GM19239 (cell line): ENCODE results near the gene CWC27.
"Not testable (repeated sequence)": the region's sequence is repeated elsewhere in the genome, so short reads cannot be mapped to it uniquely, and the experiment has no call there.

ENCODE experiments used
- DNase-seq: peaks from one replicate; pipeline ENCODE4 v3.0.0; 2011; ENCODE audit warnings: low spot score; ENCODE audit not compliant: insufficient read length
- FAIRE-seq: peaks from 2 replicates; lab custom pipeline; 2011; peaks lifted over from hg19 to GRCh38; lab: Jason Lieb, UNC

CWC27 gene

GRCh38 chr5:64786372-64786771 is 17.6 kb downstream of the CWC27 start:
- FAIRE-seq (no peak), DNase-seq (no peak)

- no peak for DNase-seq
- no peak for FAIRE-seq
These were observed 19.4 kb downstream of the CWC27 start for GRCh38 chr5:64788156-64788555.

- DNase-seq (no peak), FAIRE-seq (no peak)
These were observed 20.7 kb downstream of the CWC27 start for GRCh38 chr5:64789457-64789856.

GRCh38 chr5:64790210-64790609 is 21.5 kb downstream of the CWC27 start:
- DNase-seq: no peak
- FAIRE-seq: no peak

GRCh38 chr5:64792469-64792868 is 23.7 kb downstream of the CWC27 start:
- DNase-seq (no peak), FAIRE-seq (no peak)

GRCh38 chr5:64794053-64794770 is 25.5 kb downstream of the CWC27 start:
- DNase-seq: no peak
- FAIRE-seq: no peak

GRCh38 chr5:64796301-64796700 is 27.6 kb downstream of the CWC27 start:
- no peak for DNase-seq
- FAIRE-seq: no peak

- FAIRE-seq: no peak
- DNase-seq: no peak
These were observed 32.2 kb downstream of the CWC27 start for GRCh38 chr5:64800926-64801325.

- no peak for DNase-seq
- no peak for FAIRE-seq
These were observed 37.8 kb downstream of the CWC27 start for GRCh38 chr5:64806537-64806936.

GRCh38 chr5:64807520-64807919 is 38.8 kb downstream of the CWC27 start:
- FAIRE-seq (no peak), DNase-seq (no peak)

GRCh38 chr5:64811050-64811640 is 42.4 kb downstream of the CWC27 start:
- DNase-seq: no peak
- FAIRE-seq: peak; percentile 86

GRCh38 chr5:64814073-64814472 is 45.3 kb downstream of the CWC27 start:
- DNase-seq: no peak

GRCh38 chr5:64818245-64818644 is 49.5 kb downstream of the CWC27 start:
- FAIRE-seq: no peak
- DNase-seq: no peak

More at GRCh38 chr5:64814073-64814472, 45.3 kb downstream of the CWC27 start:
- FAIRE-seq: peak; percentile 81

- FAIRE-seq, DNase-seq: not testable (repeated sequence)
These were observed 50.6 kb downstream of the CWC27 start for GRCh38 chr5:64819345-64819744.

- DNase-seq: no peak
- FAIRE-seq: no peak
These were observed 53.6 kb downstream of the CWC27 start for GRCh38 chr5:64822320-64822719.

- no peak for DNase-seq
- FAIRE-seq: no peak
These were observed 57.8 kb downstream of the CWC27 start for GRCh38 chr5:64826541-64826940.

GRCh38 chr5:64827703-64828102 is 59.0 kb downstream of the CWC27 start:
- FAIRE-seq: no peak
- DNase-seq: no peak

- not testable (repeated sequence) for DNase-seq, FAIRE-seq
These were observed 61.9 kb downstream of the CWC27 start for GRCh38 chr5:64830650-64831049.

- FAIRE-seq: no peak
- DNase-seq: no peak
These were observed 63.3 kb downstream of the CWC27 start for GRCh38 chr5:64831996-64832395.

- FAIRE-seq: no peak
- no peak for DNase-seq
These were observed 65.3 kb downstream of the CWC27 start for GRCh38 chr5:64834037-64834436.

- FAIRE-seq (no peak), DNase-seq (no peak)
These were observed 65.9 kb downstream of the CWC27 start for GRCh38 chr5:64834611-64835010.

GRCh38 chr5:64835266-64835665 is 66.5 kb downstream of the CWC27 start:
- FAIRE-seq (no peak), DNase-seq (no peak)
